ENCODE measurements around the gene RNF217. TPM values are rescaled to one million over a fixed set of nuclear protein-coding genes. Genes with fewer than 3 reads are reported as not detected.

The RNF217 gene
- total and polyA plus RNA-seq, 2 of the 13 experiments (the other 11 are each of a cell fraction or from before 2014, with no cell fraction given): 2.2 to 2.4 TPM

DNA sequence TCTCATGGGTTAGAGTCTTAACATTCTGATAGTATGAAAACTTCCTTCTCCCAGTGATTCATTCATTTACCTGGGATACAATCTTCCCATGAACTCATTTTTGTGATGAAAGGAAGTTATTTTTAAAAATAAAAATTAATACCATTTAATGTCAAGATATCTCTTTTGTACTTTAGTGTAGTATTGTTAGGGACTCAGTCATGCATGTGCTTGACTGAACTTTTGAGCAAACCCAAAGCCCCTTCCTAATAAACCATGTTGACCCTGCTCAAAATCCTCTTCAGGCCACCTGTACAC is 52.4 kb downstream of the RNF217 start:
- Histone ChIP-seq H3K79me2 (ENCODE audit: insufficient read depth, low read length) (no peaks in the 10 kb centered on the region), H2AFZ (ENCODE audit: low read length) (no peak overlapping the region), H3K4me2 (ENCODE audit: low read depth, low read length) (no peak overlapping the region), H3K9ac (ENCODE audit: insufficient read depth, low read depth, low read length) (no peak overlapping the region), H3K27ac (ENCODE audit: extremely low read length, insufficient read depth, low read length) (no peak overlapping the region), H4K20me1 (ENCODE audit: insufficient read depth, low read length) (no peaks in the 10 kb centered on the region), H3K27me3 (ENCODE audit: control insufficient read depth in 1 of 2, insufficient read depth in 2 of 2, low read length in 2 of 2) (no peaks in the 10 kb centered on the region), H3K9me3 (ENCODE audit: low read length) (no peaks in the 10 kb centered on the region), H3K4me1 (ENCODE audit: insufficient read depth, low read length) (no peaks in the 10 kb centered on the region), H3K4me3 (replicated peaks in 1 of 3; ENCODE audit: insufficient read depth in 1 of 3, low read depth in 2 of 3, low read length in 3 of 3) (no peak overlapping the region), H3K36me3 (replicated peaks in 1 of 2; ENCODE audit: control insufficient read depth in 1 of 2, insufficient read depth in 2 of 2, low read length in 2 of 2) (no peaks in the 10 kb centered on the region)
- ATAC-seq: no peak
- no peak for TF ChIP-seq ZNF10 (CRISPR knock-in tag; IDR thresholded peaks at IDR 0.05; ENCODE audit: borderline replicate concordance, low read depth)
- TF ChIP-seq ZNF446 (CRISPR knock-in tag; IDR thresholded peaks at IDR 0.05): no peak
- no peak for TF ChIP-seq ADNP (CRISPR knock-in tag; IDR thresholded peaks at IDR 0.05)
- no peak for TF ChIP-seq IRX3 (CRISPR knock-in tag; IDR thresholded peaks at IDR 0.05; ENCODE audit: borderline replicate concordance, low read depth)
- no peak for TF ChIP-seq ZBTB3 (CRISPR knock-in tag; IDR thresholded peaks at IDR 0.05; ENCODE audit: borderline replicate concordance, low read depth)
- TF ChIP-seq ZNF17 (CRISPR knock-in tag; IDR thresholded peaks at IDR 0.05): no peak
- no peak for TF ChIP-seq FOSL1 (CRISPR knock-in tag; IDR thresholded peaks at IDR 0.05; ENCODE audit: borderline replicate concordance)
- TF ChIP-seq HNRNPK (IDR thresholded peaks at IDR 0.05; ENCODE audit: low read depth, low read length, poor library complexity, severe bottlenecking): no peak
- TF ChIP-seq DNMT1 (CRISPR knock-in tag; IDR thresholded peaks at IDR 0.05): no peak
- TF ChIP-seq HDAC6 (IDR thresholded peaks at IDR 0.05; ENCODE audit: low read depth, low read length): no peak
- TF ChIP-seq MXI1 (IDR thresholded peaks at IDR 0.05; ENCODE audit: borderline replicate concordance, low read depth, low read length): no peak
- TF ChIP-seq, protein P1, sequence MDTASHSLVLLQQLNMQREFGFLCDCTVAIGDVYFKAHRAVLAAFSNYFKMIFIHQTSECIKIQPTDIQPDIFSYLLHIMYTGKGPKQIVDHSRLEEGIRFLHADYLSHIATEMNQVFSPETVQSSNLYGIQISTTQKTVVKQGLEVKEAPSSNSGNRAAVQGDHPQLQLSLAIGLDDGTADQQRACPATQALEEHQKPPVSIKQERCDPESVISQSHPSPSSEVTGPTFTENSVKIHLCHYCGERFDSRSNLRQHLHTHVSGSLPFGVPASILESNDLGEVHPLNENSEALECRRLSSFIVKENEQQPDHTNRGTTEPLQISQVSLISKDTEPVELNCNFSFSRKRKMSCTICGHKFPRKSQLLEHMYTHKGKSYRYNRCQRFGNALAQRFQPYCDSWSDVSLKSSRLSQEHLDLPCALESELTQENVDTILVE (CRISPR knock-in tag; IDR thresholded peaks at IDR 0.05): no peak
- TF ChIP-seq ZNF547 (CRISPR knock-in tag; IDR thresholded peaks at IDR 0.05): no peak
- ChIA-PET CTCF (ENCODE audit: low intra/inter-chr PET ratio, low total read pairs) (no interaction called here), POLR2A (no interaction called here)
- no peak for DNase-seq (ENCODE audit: low spot score)
- in situ Hi-C loops (cut with HindIII; ENCODE audit: extremely low pct_ligation_motif_present, low pct_unique_long_range_greater_than_20kb) (no loop called here), intact Hi-C loops (cut with micrococcal nuclease; ENCODE audit: unreplicated experiment) (no loop called here)
- no peak for FAIRE-seq
- BruUV-seq (replicated peaks): no TSS peak

All from HepG2 (cell line).